ENCODE data around the gene DMKN.

DMKN gene

DNA sequence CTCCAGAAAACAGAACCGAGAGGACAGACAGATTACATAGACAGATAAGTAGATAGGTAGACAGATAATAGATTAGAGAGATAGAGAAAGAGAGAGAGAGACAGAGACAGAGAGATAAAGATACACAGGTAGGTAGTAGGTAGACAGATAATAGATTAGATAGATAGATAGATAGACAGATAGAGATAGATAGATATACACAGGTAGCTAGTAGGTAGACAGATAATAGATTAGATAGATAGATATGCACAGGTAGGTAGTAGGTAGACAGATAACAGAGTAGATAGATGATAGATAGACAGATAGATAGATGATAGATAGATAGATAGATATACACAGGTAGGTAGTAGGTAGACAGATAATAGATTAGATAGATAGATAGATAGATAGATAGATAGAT, 55.3 kb downstream of the DMKN start:
- no peak for DNase-seq (ENCODE audit: low spot score)
- TF ChIP-seq, protein P1, sequence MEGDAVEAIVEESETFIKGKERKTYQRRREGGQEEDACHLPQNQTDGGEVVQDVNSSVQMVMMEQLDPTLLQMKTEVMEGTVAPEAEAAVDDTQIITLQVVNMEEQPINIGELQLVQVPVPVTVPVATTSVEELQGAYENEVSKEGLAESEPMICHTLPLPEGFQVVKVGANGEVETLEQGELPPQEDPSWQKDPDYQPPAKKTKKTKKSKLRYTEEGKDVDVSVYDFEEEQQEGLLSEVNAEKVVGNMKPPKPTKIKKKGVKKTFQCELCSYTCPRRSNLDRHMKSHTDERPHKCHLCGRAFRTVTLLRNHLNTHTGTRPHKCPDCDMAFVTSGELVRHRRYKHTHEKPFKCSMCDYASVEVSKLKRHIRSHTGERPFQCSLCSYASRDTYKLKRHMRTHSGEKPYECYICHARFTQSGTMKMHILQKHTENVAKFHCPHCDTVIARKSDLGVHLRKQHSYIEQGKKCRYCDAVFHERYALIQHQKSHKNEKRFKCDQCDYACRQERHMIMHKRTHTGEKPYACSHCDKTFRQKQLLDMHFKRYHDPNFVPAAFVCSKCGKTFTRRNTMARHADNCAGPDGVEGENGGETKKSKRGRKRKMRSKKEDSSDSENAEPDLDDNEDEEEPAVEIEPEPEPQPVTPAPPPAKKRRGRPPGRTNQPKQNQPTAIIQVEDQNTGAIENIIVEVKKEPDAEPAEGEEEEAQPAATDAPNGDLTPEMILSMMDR (IDR thresholded peaks at IDR 0.05; ENCODE audit: extremely low read depth, missing control alignments): no peak

- TF ChIP-seq, protein P1 (IDR thresholded peaks at IDR 0.05; ENCODE audit: extremely low read depth, missing control alignments): no peak
- DNase-seq (ENCODE audit: low spot score): peak; percentile 54
Observed at GRCh38 chr19:35457173-35457572, 56.3 kb downstream of the DMKN start.

DNA sequence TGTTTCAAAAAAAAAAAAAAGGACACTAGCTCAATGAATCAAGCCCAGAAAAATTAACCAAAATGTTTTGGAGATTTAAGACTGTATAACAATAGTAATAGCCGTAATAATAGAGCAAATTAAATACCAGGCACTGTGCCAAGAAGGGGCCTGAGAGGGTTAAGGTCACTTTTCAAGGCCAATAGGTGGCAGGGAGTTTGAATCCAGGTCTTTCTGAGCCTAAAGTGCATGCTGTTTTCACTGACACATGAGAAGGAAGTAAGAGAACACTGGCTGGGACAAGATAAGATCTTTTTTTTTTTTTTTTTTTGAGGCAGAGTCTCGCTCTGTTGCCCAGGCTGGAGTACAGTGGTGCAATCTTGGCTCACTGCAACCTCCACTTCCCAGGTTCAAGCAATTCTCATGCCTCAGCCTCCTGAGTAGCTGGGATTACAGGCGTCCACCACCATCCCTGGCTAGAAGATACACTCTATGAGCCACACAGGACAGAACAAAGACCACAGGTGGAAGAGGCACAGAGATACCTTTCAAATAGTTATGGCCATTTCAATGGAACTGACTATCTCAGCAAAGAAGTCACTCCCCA, 57.7 kb downstream of the DMKN start:
- TF ChIP-seq, protein P1 (IDR thresholded peaks at IDR 0.05; ENCODE audit: extremely low read depth, missing control alignments): no peak
- no peak for DNase-seq (ENCODE audit: low spot score)

DNA sequence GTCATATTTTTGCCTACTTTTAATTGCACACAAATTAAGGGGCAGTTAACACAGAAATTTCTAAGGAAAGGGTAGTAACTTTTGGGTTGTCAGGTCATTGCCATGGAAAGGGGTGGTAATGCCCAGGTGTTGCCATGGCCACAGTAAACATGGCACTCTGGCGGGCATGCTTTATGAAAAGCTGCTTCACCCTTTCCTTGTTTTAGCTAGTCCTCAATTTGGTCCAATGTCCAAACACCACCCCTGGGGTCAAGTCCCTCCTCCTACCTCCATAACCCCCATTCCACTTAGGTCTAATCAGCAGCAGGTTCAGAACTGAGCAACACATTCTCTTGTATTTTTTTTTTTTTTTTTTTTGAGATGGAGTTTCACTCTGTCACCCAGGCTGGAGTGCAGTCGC, 58.8 kb downstream of the DMKN start:
- DNase-seq (ENCODE audit: low spot score): no peak
- TF ChIP-seq, protein P1 (IDR thresholded peaks at IDR 0.05; ENCODE audit: extremely low read depth, missing control alignments): no peak

DNA sequence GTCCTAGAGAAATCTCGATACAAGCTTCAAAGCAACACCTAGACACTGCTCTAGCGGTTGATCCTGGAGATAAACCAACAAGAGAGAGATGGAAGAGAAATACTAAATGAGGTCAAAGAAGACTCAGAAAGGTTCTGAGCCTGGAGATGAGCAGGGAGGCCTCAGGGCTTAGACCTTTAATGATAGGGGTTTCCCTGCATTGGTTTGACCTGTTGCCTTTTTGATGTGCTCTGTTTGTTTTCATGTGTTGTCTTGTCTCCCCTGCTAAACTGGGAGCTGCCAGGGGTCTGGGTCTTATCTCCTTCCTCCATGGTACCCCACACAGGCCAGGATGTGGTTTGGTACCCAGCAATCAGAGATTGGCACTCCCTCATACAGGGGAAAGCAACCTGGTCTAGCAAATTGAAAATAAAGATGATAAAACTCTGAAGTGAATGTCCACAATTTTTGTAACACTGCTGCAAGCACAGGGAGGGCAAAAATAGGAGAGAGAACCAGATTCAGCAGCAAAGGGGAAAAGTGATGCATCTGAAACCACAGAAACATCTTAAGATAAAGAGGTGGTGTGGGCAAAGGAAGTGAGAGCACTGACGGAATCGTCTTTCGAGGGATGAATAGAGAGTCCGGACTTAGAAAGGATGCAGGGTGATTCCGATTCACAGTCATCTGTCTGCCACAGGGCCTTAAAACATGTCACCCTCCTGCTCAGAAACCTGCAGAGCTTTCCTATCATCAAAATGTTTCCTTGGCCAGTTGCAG, 61.9 kb downstream of the DMKN start:
- DNase-seq (ENCODE audit: low spot score): peak; percentile 75

GRCh38 chr19:35449359-35450043, 63.9 kb downstream of the DMKN start:
- DNase-seq (ENCODE audit: low spot score): no peak
- TF ChIP-seq, protein P1 (IDR thresholded peaks at IDR 0.05; ENCODE audit: extremely low read depth, missing control alignments): no peak

More for the DNA sequence above, 61.9 kb downstream of the DMKN start:
- TF ChIP-seq, protein P1 (IDR thresholded peaks at IDR 0.05; ENCODE audit: extremely low read depth, missing control alignments): no peak

Measured in GM20000 (cell line).